ENCODE data around the gene TLE5. TPM values are rescaled to one million over a fixed set of nuclear protein-coding genes. Genes with fewer than 3 reads are reported as not detected.

TLE5 gene
- 167 to 247 TPM (median 239 TPM) in 5 replicates for total RNA-seq (2022; extraction: Qiagen RNA extraction; ENCODE audit: low read depth)

GRCh38 chr19:3062165-3063105, at the start of gene TLE5:
TSS of gene TLE5 (minus strand) at chr19:3062495. CDS start at chr19:3062200, 295 bp downstream.

GRCh38 chr19:3029065-3029923, 33.0 kb downstream of the TLE5 start, which contains the start of gene TLE2:
TSS of gene TLE2 (minus strand) at chr19:3029280. CDS start at chr19:3028904, 376 bp downstream.

Other genes with a start within 250 kb of the TLE5 start
- 0.86 to 1.5 TPM (median 0.93 TPM) in 5 replicates for gene ZNF554, start 242.6 kb downstream of the TLE5 start, total RNA-seq (2022; extraction: Qiagen RNA extraction; ENCODE audit: low read depth)
- gene ZNF555, start 221.0 kb downstream of the TLE5 start, total RNA-seq (2022; extraction: Qiagen RNA extraction; ENCODE audit: low read depth) = 2.2 to 2.9 TPM (median 2.7 TPM) in 5 replicates
- 0.01 to 0.05 TPM in 2 of 5 replicates, not detected in the others for gene ZNF556, start 195.2 kb downstream of the TLE5 start, total RNA-seq (2022; extraction: Qiagen RNA extraction; ENCODE audit: low read depth)
- 1.9 to 3.2 TPM (median 2.0 TPM) in 5 replicates for gene ZNF57, start 161.6 kb downstream of the TLE5 start, total RNA-seq (2022; extraction: Qiagen RNA extraction; ENCODE audit: low read depth)
- 1.3 to 2.1 TPM (median 1.4 TPM) in 5 replicates for gene ZNF77, start 117.5 kb downstream of the TLE5 start, total RNA-seq (2022; extraction: Qiagen RNA extraction; ENCODE audit: low read depth)
- gene TLE6, start 84.9 kb downstream of the TLE5 start, total RNA-seq (2022; extraction: Qiagen RNA extraction; ENCODE audit: low read depth) = 3.1 to 6.5 TPM (median 5.1 TPM) in 5 replicates
- gene TLE2, start 33.2 kb downstream of the TLE5 start, total RNA-seq (2022; extraction: Qiagen RNA extraction; ENCODE audit: low read depth) = 2.3 to 4.4 TPM (median 3.1 TPM) in 5 replicates
- gene GNA11, start 31.9 kb upstream of the TLE5 start, total RNA-seq (2022; extraction: Qiagen RNA extraction; ENCODE audit: low read depth) = 31.4 to 36.9 TPM (median 32.9 TPM) in 5 replicates
- gene GNA15, start 73.5 kb upstream of the TLE5 start, total RNA-seq (2022; extraction: Qiagen RNA extraction; ENCODE audit: low read depth) = 0.05 to 0.17 TPM (median 0.12 TPM) in 3 of 5 replicates, not detected in the others
- gene S1PR4, start 116.3 kb upstream of the TLE5 start, total RNA-seq (2022; extraction: Qiagen RNA extraction; ENCODE audit: low read depth) = 0.08 to 0.16 TPM (median 0.11 TPM) in 4 of 5 replicates, not detected in the other
- 63.8 to 90.3 TPM (median 84.9 TPM) in 5 replicates for gene NCLN, start 123.4 kb upstream of the TLE5 start, total RNA-seq (2022; extraction: Qiagen RNA extraction; ENCODE audit: low read depth)
- gene CELF5, start 162.2 kb upstream of the TLE5 start, total RNA-seq (2022; extraction: Qiagen RNA extraction; ENCODE audit: low read depth) = 0.26 to 0.53 TPM (median 0.36 TPM) in 5 replicates